Stomach (tissue), 9 donors: ENCODE results near the gene SERPINB1. TPM values are rescaled to one million over a fixed set of nuclear protein-coding genes. Genes with fewer than 3 reads are reported as not detected.

Experiments used
- DNase-seq, 2 donors: peaks; one replicate each; pipeline versions ENCODE4 v3.0.0 to v3.0.0-alpha.2; 2013 to 2019
- H3K27ac ChIP-seq, 5 donors: fragments of 200-600 bp in 4 of 5; sonication (generic) in 4 of 5; one replicate each; pipeline ENCODE4 v1.5.1; 2013 to 2019; ENCODE audit warnings: mild to moderate bottlenecking in 1 of 5, moderate library complexity in 1 of 5
- H3K27me3 ChIP-seq, 3 donors: fragments of 200-600 bp; sonication (generic); one replicate each; pipeline ENCODE4 v1.5.1; 2017 to 2019; ENCODE audit warnings: mixed run types in 1 of 3
- H3K36me3 ChIP-seq, 4 donors: fragments of 200-600 bp; sonication (generic); 1 replicate in 3 of 4; 2 replicates in 1 of 4; pipeline ENCODE4 v1.5.1; 2016 to 2019
- H3K4me1 ChIP-seq, 4 donors: fragments of 200-600 bp; sonication (generic); one replicate each; pipeline ENCODE4 v1.5.1; 2016 to 2019
- H3K4me3 ChIP-seq, 4 donors: fragments of 200-600 bp; sonication (generic) in 3 of 4; one replicate each; pipeline ENCODE4 v1.5.1; 2016 to 2019; ENCODE audit warnings: mild to moderate bottlenecking in 1 of 4
- H3K9me3 ChIP-seq, 4 donors: fragments of 200-600 bp; sonication (generic); one replicate each; pipeline ENCODE4 v1.5.1; 2016 to 2019
- CTCF ChIP-seq, 7 experiments: fragments of 450-650 bp in 4 of 7; fragments of 200-600 bp in 3 of 7; sonication (generic) in 3 of 7; IDR thresholded peaks; one replicate each; pipeline ENCODE4 v1.5.1; 2016 to 2019; ENCODE audit warnings: antibody characterized with exemption in 7 of 7, control low read depth in 2 of 7, mild to moderate bottlenecking in 1 of 7
- EP300 ChIP-seq: sonication (generic); formaldehyde crosslinking; IDR thresholded peaks from one replicate; pipeline ENCODE4 v1.6.1; 2017; ENCODE audit warnings: antibody characterized with exemption
- POLR2A ChIP-seq, 4 donors: fragments of 450-650 bp; IDR thresholded peaks; one replicate each; pipeline ENCODE4 v1.6.1; 2016; ENCODE audit warnings: antibody characterized with exemption in 4 of 4, control low read depth in 2 of 4, mild to moderate bottlenecking in 1 of 4, moderate library complexity in 1 of 4
- POLR2AphosphoS5 ChIP-seq, 3 donors: sonication (generic); formaldehyde crosslinking; IDR thresholded peaks; one replicate each; pipeline ENCODE4 v1.6.1; 2016; ENCODE audit warnings: antibody characterized with exemption in 3 of 3
- WGBS, 5 donors: extraction: QIAGEN DNeasy Blood & Tissue Kit in 3 of 5; methylation state at CpG; one replicate each; pipeline versions ENCODE4 v1.1.5 to v1.1.7; 2013 to 2018; 5-methylcytosine and 5-hydroxymethylcytosine counted together
- intact Hi-C: fragments of 100-400 bp; cut with DNase I; formaldehyde crosslinking; loops from one replicate; pipeline ENCODE4 v1.15.1; 2023; ENCODE audit warnings: low total_unique reads
- polyA plus RNA-seq, 3 donors: library from polyadenylated mRNA; stranded (reverse); fragments of 200-250 nt; gene quantifications; one replicate each; pipeline ENCODE4 v1.2.3, GENCODE V29; 2013
- total RNA-seq, 5 donors: library from RNA; depleted of rRNA; stranded (reverse); fragments of >200 nt; gene quantifications; one replicate each; pipeline versions ENCODE4 v1.1.0 to v1.2.3, GENCODE V29; 2014 to 2016
- donor health status: healthy with polysubstance abuse.
- donor health status: Bipolar disorder and iron deficiency.
- donor health status: healthy.

The SERPINB1 gene
- total and polyA plus RNA-seq, 8 donors, result 10.3 to 146 (median 102) TPM

GRCh38 chr6:2865270-2865669 is 23.6 kb upstream of the SERPINB1 start:
- Histone ChIP-seq H3K4me3 (no peak overlapping the region), H3K27ac (peak overlapping the region in 1 of 5 donors; percentile 49), H3K27me3 (no peaks in the 10 kb centered on the region), H3K9me3 (no peaks in the 10 kb centered on the region), H3K4me1 (peaks cover 0 to 12% (median 4%) of the 10 kb centered on the region in 4 donors), H3K36me3 (no peaks in the 10 kb centered on the region)
- DNase-seq, result no peak
- TF ChIP-seq EP300, result no peak
- TF ChIP-seq POLR2AphosphoS5 (IDR thresholded peaks at IDR 0.05), result no peak
- TF ChIP-seq CTCF (IDR thresholded peaks at IDR 0.05), result no peak
- no peak for TF ChIP-seq POLR2A (IDR thresholded peaks at IDR 0.05)
- intact Hi-C loops, result no loop called here
- 83 to 95% (median 89%) methylated on average over 7 of the region's 7 CpGs for WGBS, 5 donors

- H3K4me3 ChIP-seq, result no peak overlapping the region
- peaks cover 0 to 18% (median 6%) of the 10 kb centered on the region in 4 donors for H3K4me1 ChIP-seq
- no peaks in the 10 kb centered on the region for H3K9me3 ChIP-seq
- TF ChIP-seq CTCF (IDR thresholded peaks at IDR 0.05) (no peak), POLR2AphosphoS5 (IDR thresholded peaks at IDR 0.05) (no peak), POLR2A (IDR thresholded peaks at IDR 0.05) (no peak), EP300 (no peak)
- intact Hi-C loops, result no loop called here
- no peak for DNase-seq
- no peak overlapping the region for H3K27ac ChIP-seq
- 55 to 72% (median 61%) methylated on average over 2 of the region's 2 CpGs for WGBS, 5 donors
- H3K27me3 ChIP-seq, result no peaks in the 10 kb centered on the region
- H3K36me3 ChIP-seq, result no peaks in the 10 kb centered on the region
Measured at GRCh38 chr6:2863901-2864300, 22.2 kb upstream of the SERPINB1 start.

DNA sequence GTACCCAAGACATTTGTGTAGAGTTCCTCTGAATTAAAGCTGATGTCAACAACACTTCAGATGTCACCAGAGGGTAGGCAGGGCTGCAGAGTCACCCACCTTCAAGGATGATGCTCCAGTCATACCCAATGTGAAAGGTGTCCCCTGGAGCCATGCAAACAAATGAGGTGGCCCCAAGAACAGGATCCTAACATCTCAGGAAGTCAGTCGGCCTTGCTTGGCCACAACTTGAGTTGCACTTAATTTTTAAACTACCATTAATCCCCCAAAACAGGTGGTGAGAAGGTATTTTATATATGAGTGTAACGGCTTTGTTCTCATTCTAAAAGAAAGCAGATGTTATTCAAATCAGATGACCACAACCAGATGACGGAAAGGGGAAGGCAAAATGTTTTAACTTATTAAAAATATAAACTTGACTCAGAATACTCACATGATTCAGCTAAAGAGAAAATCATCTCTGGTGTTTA is 21.1 kb upstream of the SERPINB1 start:
- no peak overlapping the region for H3K27ac ChIP-seq
- TF ChIP-seq POLR2A (IDR thresholded peaks at IDR 0.05) (no peak), POLR2AphosphoS5 (IDR thresholded peaks at IDR 0.05) (no peak), CTCF (IDR thresholded peaks at IDR 0.05) (no peak), EP300 (no peak)
- WGBS, 5 donors, result 65 to 85% (median 77%) methylated on average over 3 of the region's 3 CpGs

DNA sequence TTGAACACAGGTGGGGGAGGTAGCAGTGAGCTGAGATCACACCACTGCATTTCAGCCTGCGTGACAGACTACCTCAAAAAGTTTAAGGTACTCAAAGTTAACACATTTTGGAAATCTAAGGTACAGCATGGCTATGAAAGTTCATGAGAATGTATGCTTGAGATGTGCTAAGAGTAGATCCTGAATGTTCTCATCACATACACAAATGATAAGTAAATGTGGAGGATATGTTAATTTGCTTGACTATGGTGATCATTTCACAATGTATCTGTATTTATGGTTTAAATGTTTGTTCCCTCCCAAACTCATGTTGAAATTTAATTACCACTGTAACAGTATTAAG is 20.1 kb upstream of the SERPINB1 start:
- peak overlapping the region in 1 of 5 donors; percentile 46 for H3K27ac ChIP-seq

More for the DNA sequence above, 21.1 kb upstream of the SERPINB1 start:
- H3K36me3 ChIP-seq, result no peaks in the 10 kb centered on the region
- no peaks in the 10 kb centered on the region for H3K27me3 ChIP-seq
- peaks cover 7 to 30% (median 16%) of the 10 kb centered on the region in 4 donors for H3K4me1 ChIP-seq
- H3K4me3 ChIP-seq, result no peak overlapping the region
- DNase-seq, result no peak
- intact Hi-C loops, result no loop called here
- no peaks in the 10 kb centered on the region for H3K9me3 ChIP-seq

More for the DNA sequence above, 20.1 kb upstream of the SERPINB1 start:
- TF ChIP-seq POLR2AphosphoS5 (IDR thresholded peaks at IDR 0.05) (no peak), POLR2A (IDR thresholded peaks at IDR 0.05) (no peak), EP300 (no peak), CTCF (IDR thresholded peaks at IDR 0.05) (no peak)
- 70 to 90% (median 84%) methylated on average over 1 of the region's 1 CpG for WGBS, 5 donors
- H3K27me3 ChIP-seq, result no peaks in the 10 kb centered on the region
- H3K9me3 ChIP-seq, result no peaks in the 10 kb centered on the region
- H3K36me3 ChIP-seq, result no peaks in the 10 kb centered on the region
- no peak for DNase-seq
- intact Hi-C loops, result no loop called here
- peaks cover 13 to 40% (median 24%) of the 10 kb centered on the region in 4 donors for H3K4me1 ChIP-seq
- H3K4me3 ChIP-seq, result no peak overlapping the region
